H9 (cell line): ENCODE data around the gene ERP44. TPM values are rescaled to one million over a fixed set of nuclear protein-coding genes. Genes with fewer than 3 reads are reported as not detected.

Experiments
- DNase-seq: peaks from one replicate; pipeline ENCODE4 v3.0.0-alpha.2; 2017
- H2AFZ ChIP-seq: one replicate; pipeline ENCODE4 v1.6.1; 2013; ENCODE audit warnings: mild to moderate bottlenecking, low read length, control low read depth, moderate library complexity
- H2AK5ac ChIP-seq: 2 replicates; pipeline ENCODE4 v1.6.1; 2013; ENCODE audit warnings: low read length, control low read depth, mixed read lengths; ENCODE audit not compliant: insufficient read length
- H2BK120ac ChIP-seq: one replicate; pipeline ENCODE4 v1.6.1; 2013; ENCODE audit warnings: low read depth, mild to moderate bottlenecking, low read length, control low read depth, inconsistent platforms; ENCODE audit not compliant: poor library complexity, severe bottlenecking
- H2BK12ac ChIP-seq: 2 replicates; pipeline ENCODE4 v1.6.1; 2013; ENCODE audit warnings: low read length, control low read depth, mixed read lengths, low read depth; ENCODE audit not compliant: insufficient read length
- H2BK15ac ChIP-seq: 2 replicates; pipeline ENCODE4 v1.6.1; 2013; ENCODE audit warnings: low read depth, low read length, control low read depth
- H2BK20ac ChIP-seq: one replicate; pipeline ENCODE4 v1.6.1; 2013; ENCODE audit warnings: low read depth, mild to moderate bottlenecking, low read length, control low read depth, inconsistent platforms; ENCODE audit not compliant: poor library complexity, severe bottlenecking
- H2BK5ac ChIP-seq: 2 replicates; pipeline ENCODE4 v1.6.1; 2013; ENCODE audit warnings: low read length, control low read depth, mixed read lengths; ENCODE audit not compliant: insufficient read length
- H3K14ac ChIP-seq: 2 replicates; pipeline ENCODE4 v1.6.1; 2013; ENCODE audit warnings: low read length, control low read depth; ENCODE audit not compliant: insufficient read depth
- H3K18ac ChIP-seq: 2 replicates; pipeline ENCODE4 v1.6.1; 2013; ENCODE audit warnings: low read depth, mild to moderate bottlenecking, mixed read lengths, low read length, control low read depth; ENCODE audit not compliant: insufficient read length
- H3K23ac ChIP-seq: 2 replicates; pipeline ENCODE4 v1.6.1; 2013; ENCODE audit warnings: low read length, control low read depth, mixed read lengths, low read depth; ENCODE audit not compliant: insufficient read length
- H3K23me2 ChIP-seq: 2 replicates; pipeline ENCODE4 v1.6.1; 2013; ENCODE audit warnings: low read depth, mild to moderate bottlenecking, mixed read lengths, low read length, control low read depth; ENCODE audit not compliant: insufficient read length, poor library complexity, severe bottlenecking
- H3K27ac ChIP-seq: 2 replicates; pipeline ENCODE4 v1.5.1; 2013; ENCODE audit warnings: low read length, control low read depth, mixed read lengths, low read depth; ENCODE audit not compliant: insufficient read length
- H3K27me3 ChIP-seq: 2 replicates; pipeline ENCODE4 v1.6.1; 2013; ENCODE audit warnings: low read length, control low read depth, inconsistent platforms; ENCODE audit not compliant: insufficient read depth
- H3K4ac ChIP-seq: 2 replicates; pipeline ENCODE4 v1.6.1; 2013; ENCODE audit warnings: low read depth, mild to moderate bottlenecking, control low read depth, inconsistent platforms, low read length, moderate library complexity
- H3K4me1 ChIP-seq: 2 replicates; pipeline ENCODE4 v1.6.1; 2013; ENCODE audit warnings: low read length, control low read depth, inconsistent platforms; ENCODE audit not compliant: insufficient read depth
- H3K4me2 ChIP-seq: 2 replicates; pipeline ENCODE4 v1.6.1; 2013; ENCODE audit warnings: low read length, control low read depth, mixed read lengths; ENCODE audit not compliant: insufficient read length, insufficient read depth
- H3K56ac ChIP-seq: 2 replicates; pipeline ENCODE4 v1.6.1; 2013; ENCODE audit warnings: low read depth, mild to moderate bottlenecking, mixed read lengths, low read length, control low read depth; ENCODE audit not compliant: insufficient read length
- H3K79me1 ChIP-seq: 2 replicates; pipeline ENCODE4 v1.6.1; 2013; ENCODE audit warnings: low read depth, mild to moderate bottlenecking, moderate library complexity, low read length, control low read depth, inconsistent platforms; ENCODE audit not compliant: insufficient read depth, poor library complexity, severe bottlenecking
- H3K79me2 ChIP-seq: 2 replicates; pipeline ENCODE4 v1.6.1; 2013; ENCODE audit warnings: low read length, control low read depth, inconsistent platforms; ENCODE audit not compliant: insufficient read depth
- H3K9ac ChIP-seq: 2 replicates; pipeline ENCODE4 v1.6.1; 2013; ENCODE audit warnings: low read length, control low read depth, mixed read lengths; ENCODE audit not compliant: insufficient read length; ENCODE audit errors: extremely low read depth
- H3K9me3 ChIP-seq: one replicate; pipeline ENCODE4 v1.6.1; 2013; ENCODE audit warnings: low read depth, low read length, inconsistent platforms; ENCODE audit not compliant: control insufficient read depth
- H3T11ph ChIP-seq: one replicate; pipeline ENCODE4 v1.6.1; 2013; ENCODE audit warnings: mild to moderate bottlenecking, low read length, control low read depth, inconsistent platforms
- H4K20me1 ChIP-seq: one replicate; pipeline ENCODE4 v1.6.1; 2013; ENCODE audit not compliant: control insufficient read depth, insufficient read length, insufficient read depth
- H4K5ac ChIP-seq: 2 replicates; pipeline ENCODE4 v1.6.1; 2013; ENCODE audit warnings: low read depth, mild to moderate bottlenecking, mixed read lengths, low read length, control low read depth; ENCODE audit not compliant: insufficient read length
- H4K8ac ChIP-seq: replicated peaks from 2 replicates; pipeline ENCODE4 v1.6.1; 2013; ENCODE audit warnings: low read length, control low read depth, mixed read lengths, low read depth; ENCODE audit not compliant: insufficient read length
- H4K91ac ChIP-seq: 2 replicates; pipeline ENCODE4 v1.6.1; 2013; ENCODE audit warnings: low read depth, mild to moderate bottlenecking, moderate library complexity, mixed read lengths, low read length, control low read depth; ENCODE audit not compliant: insufficient read length
- H3K27ac Mint-ChIP-seq, 3 experiments: 2 replicates in 2 of 3; 3 replicates in 1 of 3; pipeline ENCODE4 v1.8.0; 2020 to 2021; ENCODE audit warnings: mixed read lengths in 3 of 3, mild to moderate bottlenecking in 1 of 3, moderate library complexity in 1 of 3
- H3K27me3 Mint-ChIP-seq: 2 replicates; pipeline ENCODE4 v1.8.0; 2021; ENCODE audit warnings: low read depth, mild to moderate bottlenecking, moderate library complexity, mixed read lengths
- H3K36me3 Mint-ChIP-seq, 3 experiments: 2 replicates in 2 of 3; 3 replicates in 1 of 3; pipeline ENCODE4 v1.8.0; 2020 to 2021; ENCODE audit warnings: low read depth in 3 of 3, mixed read lengths in 3 of 3; ENCODE audit not compliant: insufficient read depth in 1 of 3
- H3K4me1 Mint-ChIP-seq, 2 experiments: 2 replicates each; pipeline ENCODE4 v1.8.0; 2020; ENCODE audit warnings: mixed read lengths in 2 of 2
- H3K4me3 Mint-ChIP-seq, 2 experiments: 2 replicates in 1 of 2; 3 replicates in 1 of 2; pipeline ENCODE4 v1.8.0; 2020 to 2021; ENCODE audit warnings: mild to moderate bottlenecking in 2 of 2, mixed read lengths in 2 of 2, moderate library complexity in 1 of 2
- H3K9me3 Mint-ChIP-seq, 2 experiments: 2 replicates in 1 of 2; 3 replicates in 1 of 2; pipeline ENCODE4 v1.8.0; 2020; ENCODE audit warnings: mild to moderate bottlenecking in 2 of 2, mixed read lengths in 2 of 2, moderate library complexity in 1 of 2
- CTCF ChIP-seq: fragments of 200-600 bp; sonication (generic); conservative IDR thresholded peaks from 3 replicates; pipeline ENCODE4 v1.8.0; 2021; ENCODE audit warnings: antibody characterized with exemption, mild to moderate bottlenecking
- WGBS: extraction: QIAGEN DNeasy Blood & Tissue Kit; methylation state at CpG from one replicate; pipeline ENCODE4 v1.1.7; 2013; ENCODE audit warnings: missing lambda C conversion rate, low lambda C conversion rate, mixed read lengths; ENCODE audit not compliant: insufficient read length; ENCODE audit errors: extremely low coverage; 5-methylcytosine and 5-hydroxymethylcytosine counted together
- total RNA-seq: library from RNA; stranded (reverse); gene quantifications from 2 replicates; pipeline ENCODE4 v1.2.1, GENCODE V29; 2021

The ERP44 gene
- total RNA-seq, 1 experiment from 2014 or later, result 15.4 TPM

- peaks cover 0 to 3% of the 10 kb centered on the region in 2 experiments; a peak in 2 of 4 replicates for H3K4me1 Mint-ChIP-seq
- no peaks in the 10 kb centered on the region for H3K9me3 Mint-ChIP-seq
- no peaks in the 10 kb centered on the region for H3K27me3 Mint-ChIP-seq
- Histone ChIP-seq H3K56ac (no peak overlapping the region), H3K4me1 (no peaks in the 10 kb centered on the region), H3K14ac (no peak overlapping the region), H2AK5ac (no peak overlapping the region), H4K91ac (no peak overlapping the region), H3K27me3 (no peaks in the 10 kb centered on the region), H2BK5ac (no peak overlapping the region), H3K79me2 (no peaks in the 10 kb centered on the region), H4K5ac (no peak overlapping the region), H3K23ac (no peak overlapping the region), H4K8ac (no peak overlapping the region), H3K79me1 (no peaks in the 10 kb centered on the region), H2BK15ac (no peak overlapping the region), H2AFZ (no peak overlapping the region), H4K20me1 (no peaks in the 10 kb centered on the region), H2BK20ac (no peak overlapping the region), H3K23me2 (no peaks in the 10 kb centered on the region), H3K18ac (no peak overlapping the region), H2BK12ac (no peak overlapping the region), H3K27ac (no peak overlapping the region), H3T11ph (no peak overlapping the region), H3K4me2 (no peak overlapping the region), H3K9ac (no peak overlapping the region), H2BK120ac (no peak overlapping the region), H3K4ac (no peak overlapping the region), H3K9me3 (no peaks in the 10 kb centered on the region)
- no peak overlapping the region for H3K27ac Mint-ChIP-seq
- WGBS, result no CpG with 5 or more reads among the region's 3 CpGs
- H3K36me3 Mint-ChIP-seq, result peaks cover 2 to 15% (median 5%) of the 10 kb centered on the region in 3 experiments; a peak in 4 of 7 replicates
- DNase-seq, result no peak
- H3K4me3 Mint-ChIP-seq, result no peak overlapping the region
- TF ChIP-seq CTCF, result no peak
Measured at GRCh38 chr9:100131875-100132430, 33.2 kb upstream of the ERP44 start.
